Ovary (tissue), 9 donors: ENCODE results near the gene ACTG2. TPM values are rescaled to one million over a fixed set of nuclear protein-coding genes. Genes with fewer than 3 reads are reported as not detected.
"Not testable (repeated sequence)": the region's sequence is repeated elsewhere in the genome, so short reads cannot be mapped to it uniquely, and the experiment has no call there.

ENCODE experiments used
- DNase-seq, 5 donors: peaks; one replicate each; pipeline ENCODE4 v3.0.0-alpha.2; 2019 to 2020
- H3K27ac ChIP-seq, 2 donors: fragments of 200-600 bp; one replicate each; pipeline versions ENCODE4 v1.5.1 to v1.8.0; 2019 to 2022
- H3K27me3 ChIP-seq: fragments of 200-600 bp; one replicate; pipeline ENCODE4 v1.8.0; 2022
- H3K36me3 ChIP-seq: fragments of 200-600 bp; sonication (generic); one replicate; pipeline ENCODE4 v1.5.1; 2019
- H3K4me1 ChIP-seq: one replicate; pipeline ENCODE4 v1.8.1; 2013; ENCODE audit warnings: mild to moderate bottlenecking, moderate library complexity; ENCODE audit not compliant: insufficient read depth
- H3K4me3 ChIP-seq: fragments of 200-600 bp; sonication (generic); one replicate; pipeline ENCODE4 v1.5.1; 2017
- H3K9me3 ChIP-seq, 2 donors: fragments of 200-600 bp in 1 of 2; sonication (generic) in 1 of 2; one replicate each; pipeline versions ENCODE4 v1.5.1 to v1.8.1; 2013 to 2019; ENCODE audit warnings: mild to moderate bottlenecking in 1 of 2, moderate library complexity in 1 of 2
- EP300 ChIP-seq: sonication (generic); formaldehyde crosslinking; IDR thresholded peaks from one replicate; pipeline ENCODE4 v1.6.1; 2017; ENCODE audit warnings: antibody characterized with exemption
- POLR2A ChIP-seq: fragments of 450-650 bp; IDR thresholded peaks from one replicate; pipeline ENCODE4 v1.6.1; 2017; ENCODE audit warnings: antibody characterized with exemption, mild to moderate bottlenecking, moderate library complexity
- WGBS, 3 donors: extraction: QIAGEN DNeasy Blood & Tissue Kit in 1 of 3; methylation state at CpG; one replicate each; pipeline versions ENCODE4 v1.1.5 to v1.1.7; 2013 to 2017; 5-methylcytosine and 5-hydroxymethylcytosine counted together
- intact Hi-C, 4 donors: fragments of 100-400 bp; cut with DNase I; formaldehyde crosslinking; loops; one replicate each; pipeline versions ENCODE4 v1.11.0 to v1.15.1; 2022 to 2023
- polyA plus RNA-seq, 2 donors: library from polyadenylated mRNA; stranded (reverse); fragments of 200-250 nt in 1 of 2; fragments of 350-450 nt in 1 of 2; fragmentation: Illumina TruSeq in 1 of 2; extraction: RNeasy Lipid Tissue Mini Kit (QIAGEN cat#74804) in 1 of 2; gene quantifications; one replicate each; pipeline ENCODE4 v1.2.3, GENCODE V29; 2013 to 2014
- total RNA-seq, 7 donors: library from RNA; depleted of rRNA in 2 of 7; stranded (reverse); fragments of >200 nt in 2 of 7; fragmentation: NEBNext Ultra II Directional in 3 of 7; extraction: Animal tissue kit (Norgen Biotek cat#: 25700) in 3 of 7; gene quantifications; one replicate each; pipeline versions ENCODE4 v1.1.0 to v1.2.4, GENCODE V29; 2016 to 2023
- TF ChIP-seq, protein P1 (sequence below), 3 donors: fragments of 450-650 bp in 2 of 3; fragments of 200-600 bp in 1 of 3; IDR thresholded peaks; one replicate each; pipeline versions ENCODE4 v1.5.1 to v1.8.0; 2016 to 2022; ENCODE audit warnings: antibody characterized with exemption in 3 of 3, mild to moderate bottlenecking in 1 of 3
- donor health status: DM: no; HTN: no; CAD: no; lungs with moderate emphysema.
- donor health status: DM: no; HTN: no; CAD: no.
- donor health status: Bipolar disorder and iron deficiency.
- donor health status: DM: yes; HTN: yes; CAD: no.
- donor health status: DM: no; HTN: no; CAD: no.
- donor health status: DM: yes; HTN: yes; CAD: no.

ACTG2 gene
- total and polyA plus RNA-seq, 9 donors, result 3.8 to 558 (median 49.6) TPM

DNA sequence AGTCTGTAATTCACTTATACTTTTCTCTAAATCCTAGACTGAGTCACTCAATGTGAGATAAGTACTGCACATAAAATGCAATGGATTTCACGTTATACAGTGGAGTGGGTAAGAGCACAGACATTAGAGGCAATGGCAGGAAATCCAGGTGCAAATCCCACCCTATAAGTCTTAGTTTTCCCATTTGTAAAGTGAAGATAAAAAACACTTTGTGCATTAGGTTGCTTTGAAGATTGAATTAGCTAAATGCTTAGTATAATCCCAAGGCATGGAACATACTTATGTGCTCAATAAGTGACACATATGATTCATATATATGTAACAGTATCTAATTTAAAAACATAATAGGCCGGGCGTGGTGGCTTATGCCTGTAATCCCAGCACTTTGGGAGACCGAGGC, 10.5 kb downstream of the ACTG2 start:
- Histone ChIP-seq H3K36me3 (no peaks in the 10 kb centered on the region), H3K27me3 (no peaks in the 10 kb centered on the region), H3K27ac (no peak overlapping the region), H3K4me1 (no peaks in the 10 kb centered on the region), H3K9me3 (no peaks in the 10 kb centered on the region), H3K4me3 (no peak overlapping the region)
- no peak for DNase-seq
- intact Hi-C loops, result no loop called here
- WGBS, 3 donors, result 86 to 89% (median 86%) methylated on average over 4 of the region's 4 CpGs
- TF ChIP-seq, protein P1, sequence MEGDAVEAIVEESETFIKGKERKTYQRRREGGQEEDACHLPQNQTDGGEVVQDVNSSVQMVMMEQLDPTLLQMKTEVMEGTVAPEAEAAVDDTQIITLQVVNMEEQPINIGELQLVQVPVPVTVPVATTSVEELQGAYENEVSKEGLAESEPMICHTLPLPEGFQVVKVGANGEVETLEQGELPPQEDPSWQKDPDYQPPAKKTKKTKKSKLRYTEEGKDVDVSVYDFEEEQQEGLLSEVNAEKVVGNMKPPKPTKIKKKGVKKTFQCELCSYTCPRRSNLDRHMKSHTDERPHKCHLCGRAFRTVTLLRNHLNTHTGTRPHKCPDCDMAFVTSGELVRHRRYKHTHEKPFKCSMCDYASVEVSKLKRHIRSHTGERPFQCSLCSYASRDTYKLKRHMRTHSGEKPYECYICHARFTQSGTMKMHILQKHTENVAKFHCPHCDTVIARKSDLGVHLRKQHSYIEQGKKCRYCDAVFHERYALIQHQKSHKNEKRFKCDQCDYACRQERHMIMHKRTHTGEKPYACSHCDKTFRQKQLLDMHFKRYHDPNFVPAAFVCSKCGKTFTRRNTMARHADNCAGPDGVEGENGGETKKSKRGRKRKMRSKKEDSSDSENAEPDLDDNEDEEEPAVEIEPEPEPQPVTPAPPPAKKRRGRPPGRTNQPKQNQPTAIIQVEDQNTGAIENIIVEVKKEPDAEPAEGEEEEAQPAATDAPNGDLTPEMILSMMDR (IDR thresholded peaks at IDR 0.05), result no peak
- no peak for TF ChIP-seq EP300
- no peak for TF ChIP-seq POLR2A

- intact Hi-C loops, H3K9me3 ChIP-seq, H3K27me3 ChIP-seq, DNase-seq, H3K27ac ChIP-seq, H3K4me3 ChIP-seq, H3K4me1 ChIP-seq, H3K36me3 ChIP-seq: not testable (repeated sequence)
- 89 to 90% (median 90%) methylated on average over 5 of the region's 5 CpGs for WGBS, 3 donors
Observed at GRCh38 chr2:73903949-73904613, 11.3 kb downstream of the ACTG2 start.

GRCh38 chr2:73904952-73905351, 12.1 kb downstream of the ACTG2 start:
- no peaks in the 10 kb centered on the region for H3K9me3 ChIP-seq
- intact Hi-C loops, result no loop called here
- WGBS, 3 donors, result 86 to 89% (median 87%) methylated on average over 1 of the region's 1 CpG
- TF ChIP-seq, protein P1 (IDR thresholded peaks at IDR 0.05), result no peak
- no peak for TF ChIP-seq POLR2A
- TF ChIP-seq EP300, result no peak
- no peaks in the 10 kb centered on the region for H3K27me3 ChIP-seq
- no peak for DNase-seq
- no peak overlapping the region for H3K27ac ChIP-seq
- H3K4me3 ChIP-seq, result no peak overlapping the region
- H3K4me1 ChIP-seq, result no peaks in the 10 kb centered on the region
- H3K36me3 ChIP-seq, result no peaks in the 10 kb centered on the region

DNA sequence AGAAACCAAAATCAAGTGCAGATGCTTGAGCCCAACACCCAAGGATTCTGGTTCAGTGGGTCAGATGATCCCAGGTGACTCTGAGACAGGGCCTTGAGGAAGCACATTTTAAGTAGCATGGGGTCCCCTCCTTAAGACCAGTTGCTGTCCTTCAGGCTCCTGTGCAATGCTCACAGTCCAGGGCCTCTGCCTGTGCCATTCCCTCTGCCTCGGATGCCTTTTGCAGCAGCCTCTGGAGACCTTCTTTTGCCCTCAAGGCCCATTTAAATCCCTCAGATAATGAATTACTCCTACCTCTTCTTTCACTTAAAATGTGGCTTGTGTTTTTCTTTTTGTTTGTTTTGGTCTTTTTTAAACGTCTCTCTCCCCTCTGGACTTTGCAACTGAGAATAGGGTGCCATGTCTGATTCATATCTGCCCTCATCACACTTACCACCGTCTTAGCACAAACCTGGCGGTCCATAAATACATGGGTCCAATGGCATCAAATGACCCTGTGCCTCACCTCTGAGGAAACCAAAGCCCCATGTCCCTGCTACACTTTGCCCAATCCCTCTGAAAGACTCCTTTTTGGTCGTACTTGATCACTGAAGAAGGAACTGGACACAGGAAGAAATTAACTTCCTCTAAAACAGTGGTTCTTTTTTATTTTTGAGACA, 14.2 kb downstream of the ACTG2 start:
- 73 to 80% (median 74%) methylated on average over 5 of the region's 5 CpGs for WGBS, 3 donors
- no peak for DNase-seq
- TF ChIP-seq, protein P1 (IDR thresholded peaks at IDR 0.05), result no peak
- TF ChIP-seq EP300 (no peak), POLR2A (no peak)
- intact Hi-C loops, result no loop called here
- no peaks in the 10 kb centered on the region for H3K27me3 ChIP-seq
- H3K36me3 ChIP-seq, result no peaks in the 10 kb centered on the region
- no peaks in the 10 kb centered on the region for H3K4me1 ChIP-seq
- H3K27ac ChIP-seq, result no peak overlapping the region
- no peaks in the 10 kb centered on the region for H3K9me3 ChIP-seq
- H3K4me3 ChIP-seq, result no peak overlapping the region

GRCh38 chr2:73907840-73908452, 15.1 kb downstream of the ACTG2 start:
- Histone ChIP-seq H3K4me3 (no peak overlapping the region), H3K36me3 (no peaks in the 10 kb centered on the region), H3K27ac (no peak overlapping the region), H3K4me1 (no peaks in the 10 kb centered on the region), H3K9me3 (no peaks in the 10 kb centered on the region), H3K27me3 (no peaks in the 10 kb centered on the region)
- DNase-seq, result no peak
- 61 to 66% (median 63%) methylated on average over 5 of the region's 5 CpGs for WGBS, 3 donors
- intact Hi-C loops, result no loop called here
- TF ChIP-seq, protein P1 (IDR thresholded peaks at IDR 0.05), result no peak
- no peak for TF ChIP-seq EP300
- no peak for TF ChIP-seq POLR2A
